ENCODE measurements around the gene FAAP20. TPM values are rescaled to one million over a fixed set of nuclear protein-coding genes. Genes with fewer than 3 reads are reported as not detected.
"Not testable (repeated sequence)": the region's sequence is repeated elsewhere in the genome, so short reads cannot be mapped to it uniquely, and the experiment has no call there.

The FAAP20 gene
- total RNA-seq, 2 experiments from 2014 or later = 64.7 to 71.7 TPM

GRCh38 chr1:2150801-2151200 is 43.8 kb downstream of the FAAP20 start:
- POLR2A ChIA-PET = no interaction called here
- H3K27ac Mint-ChIP-seq = no peak overlapping the region
- no peaks in the 10 kb centered on the region for H3K9me3 Mint-ChIP-seq
- no peaks in the 10 kb centered on the region for H3K27me3 Mint-ChIP-seq
- ATAC-seq = no peak
- peaks cover 17% of the 10 kb centered on the region for H3K4me1 Mint-ChIP-seq (ENCODE audit: low read depth)
- CTCF ChIA-PET = interaction anchor here (1.1 to 4.5 kb wide), 4 partner anchors 11 to 106 kb away, joined by 3 to 54 read pairs (median 5); no protein-coding TSS in a partner anchor
- DNase-seq = no peak
- intact Hi-C loops (cut with micrococcal nuclease) = no loop called here
- peaks cover 4% of the 10 kb centered on the region for H3K36me3 Mint-ChIP-seq (ENCODE audit: low read depth)
- TF ChIP-seq, protein P1, sequence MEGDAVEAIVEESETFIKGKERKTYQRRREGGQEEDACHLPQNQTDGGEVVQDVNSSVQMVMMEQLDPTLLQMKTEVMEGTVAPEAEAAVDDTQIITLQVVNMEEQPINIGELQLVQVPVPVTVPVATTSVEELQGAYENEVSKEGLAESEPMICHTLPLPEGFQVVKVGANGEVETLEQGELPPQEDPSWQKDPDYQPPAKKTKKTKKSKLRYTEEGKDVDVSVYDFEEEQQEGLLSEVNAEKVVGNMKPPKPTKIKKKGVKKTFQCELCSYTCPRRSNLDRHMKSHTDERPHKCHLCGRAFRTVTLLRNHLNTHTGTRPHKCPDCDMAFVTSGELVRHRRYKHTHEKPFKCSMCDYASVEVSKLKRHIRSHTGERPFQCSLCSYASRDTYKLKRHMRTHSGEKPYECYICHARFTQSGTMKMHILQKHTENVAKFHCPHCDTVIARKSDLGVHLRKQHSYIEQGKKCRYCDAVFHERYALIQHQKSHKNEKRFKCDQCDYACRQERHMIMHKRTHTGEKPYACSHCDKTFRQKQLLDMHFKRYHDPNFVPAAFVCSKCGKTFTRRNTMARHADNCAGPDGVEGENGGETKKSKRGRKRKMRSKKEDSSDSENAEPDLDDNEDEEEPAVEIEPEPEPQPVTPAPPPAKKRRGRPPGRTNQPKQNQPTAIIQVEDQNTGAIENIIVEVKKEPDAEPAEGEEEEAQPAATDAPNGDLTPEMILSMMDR (IDR thresholded peaks at IDR 0.05) = no peak
- H3K4me3 Mint-ChIP-seq = no peak overlapping the region

DNA sequence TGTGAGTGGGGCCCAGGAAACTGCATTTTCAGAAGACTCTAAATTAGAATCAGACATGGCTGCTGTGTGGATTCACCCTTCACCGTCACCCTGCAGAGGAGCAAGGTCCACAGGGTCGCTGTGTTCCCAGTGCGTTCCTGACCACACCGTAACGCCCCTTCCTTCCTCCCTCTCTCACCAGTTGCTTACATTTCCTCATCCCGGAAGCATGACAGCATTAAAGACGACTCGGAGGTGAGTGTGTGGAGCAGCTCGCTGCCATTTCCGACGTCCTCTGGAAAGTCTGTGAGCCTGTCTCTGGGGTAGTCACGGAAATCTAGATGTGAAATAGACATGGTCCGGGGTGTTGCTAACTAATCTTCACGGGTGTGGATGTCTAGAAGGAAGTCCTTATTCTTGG is 45.9 kb downstream of the FAAP20 start:
- Mint-ChIP-seq H3K4me3 (no peak overlapping the region), H3K27ac (no peak overlapping the region), H3K9me3 (no peaks in the 10 kb centered on the region), H3K36me3 (ENCODE audit: low read depth) (peaks cover 4% of the 10 kb centered on the region), H3K4me1 (ENCODE audit: low read depth) (peaks cover 18% of the 10 kb centered on the region), H3K27me3 (no peaks in the 10 kb centered on the region)
- DNase-seq (peak; percentile 78), ATAC-seq (peak; percentile 70)
- POLR2A ChIA-PET = interaction anchor here (0.7 kb wide), 1 partner anchor 23 kb away, joined by 3 read pairs; no protein-coding TSS in a partner anchor
- CTCF ChIA-PET = interaction anchor here (1.0 to 4.5 kb wide), 4 partner anchors 9 to 233 kb away, joined by 3 to 54 read pairs (median 5); no protein-coding TSS in a partner anchor
- TF ChIP-seq, protein P1 (IDR thresholded peaks at IDR 0.05) = no peak
- intact Hi-C loops (cut with micrococcal nuclease) = no loop called here

GRCh38 chr1:2147869-2148268 is 46.7 kb downstream of the FAAP20 start:
- H3K4me1 Mint-ChIP-seq (ENCODE audit: low read depth) = peaks cover 15% of the 10 kb centered on the region
- ATAC-seq; H3K27me3 Mint-ChIP-seq; H3K36me3 Mint-ChIP-seq (ENCODE audit: low read depth); intact Hi-C loops (cut with micrococcal nuclease); DNase-seq; H3K4me3 Mint-ChIP-seq; H3K27ac Mint-ChIP-seq; H3K9me3 Mint-ChIP-seq; POLR2A ChIA-PET; CTCF ChIA-PET: not testable (repeated sequence)

- peaks cover 11% of the 10 kb centered on the region for H3K4me1 Mint-ChIP-seq (ENCODE audit: low read depth)
- ChIA-PET POLR2A (no interaction called here), CTCF (no interaction called here)
- DNase-seq (no peak), ATAC-seq (no peak)
- H3K27ac Mint-ChIP-seq = no peak overlapping the region
- peaks cover 1% of the 10 kb centered on the region for H3K36me3 Mint-ChIP-seq (ENCODE audit: low read depth)
- intact Hi-C loops (cut with micrococcal nuclease) = no loop called here
- no peaks in the 10 kb centered on the region for H3K27me3 Mint-ChIP-seq
- H3K9me3 Mint-ChIP-seq = no peaks in the 10 kb centered on the region
- TF ChIP-seq, protein P1 (IDR thresholded peaks at IDR 0.05) = no peak
- no peak overlapping the region for H3K4me3 Mint-ChIP-seq
Observed at GRCh38 chr1:2146836-2147517, 47.6 kb downstream of the FAAP20 start.

DNA sequence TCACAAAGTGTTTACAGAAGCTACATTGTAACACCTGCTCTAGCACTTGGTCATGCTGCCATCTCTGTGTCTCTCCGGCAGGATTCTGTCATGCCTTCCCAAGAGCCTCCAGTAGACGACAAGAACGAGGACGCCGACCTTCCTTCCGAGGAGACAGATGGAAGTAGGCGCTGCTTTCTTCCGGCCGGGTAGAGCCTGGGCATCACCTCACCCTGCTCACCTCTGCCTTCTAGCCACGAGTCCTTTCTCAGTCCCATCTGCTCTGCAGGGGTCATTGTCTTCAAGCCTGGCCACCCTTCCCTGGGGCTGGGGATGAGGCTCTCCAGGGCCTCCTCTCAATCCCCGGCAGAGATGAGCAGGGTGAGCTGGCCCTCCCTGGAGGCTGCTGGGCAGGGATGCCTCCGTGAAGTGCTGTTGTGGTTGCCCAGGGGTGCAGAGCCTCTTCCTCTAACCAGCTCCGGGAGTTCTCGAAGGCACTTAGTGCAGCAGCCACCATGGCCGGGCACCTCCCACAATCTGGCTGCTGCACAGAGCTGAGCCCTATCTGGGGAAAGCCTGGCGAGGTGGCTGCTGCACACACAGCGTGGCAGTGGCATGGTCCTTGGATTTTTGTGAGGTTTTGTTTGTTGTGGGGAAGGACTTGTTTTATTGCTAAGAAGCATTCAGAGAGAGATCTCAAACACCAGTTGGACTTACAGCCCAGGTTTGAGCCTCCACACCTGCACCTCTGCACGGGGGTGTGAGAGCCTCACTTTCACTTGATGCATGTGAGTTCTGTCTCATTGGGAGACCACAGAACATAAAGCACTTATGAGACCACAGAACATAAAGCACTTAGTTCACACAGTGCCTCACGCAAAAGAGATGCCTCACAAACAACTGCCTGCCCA is 48.4 kb downstream of the FAAP20 start:
- Mint-ChIP-seq H3K4me3 (no peak overlapping the region), H3K9me3 (no peaks in the 10 kb centered on the region), H3K4me1 (ENCODE audit: low read depth) (peaks cover 10% of the 10 kb centered on the region), H3K36me3 (ENCODE audit: low read depth) (no peaks in the 10 kb centered on the region), H3K27ac (no peak overlapping the region), H3K27me3 (no peaks in the 10 kb centered on the region)
- ChIA-PET CTCF (interaction anchor here (1.4 kb wide), 1 partner anchor 13 kb away, joined by 4 read pairs; no protein-coding TSS in a partner anchor), POLR2A (no interaction called here)
- ATAC-seq (peak; percentile 63), DNase-seq (peak; percentile 61)
- TF ChIP-seq, protein P1 (IDR thresholded peaks at IDR 0.05) = no peak
- intact Hi-C loops (cut with micrococcal nuclease) = no loop called here

Data from activated CD8-positive, alpha-beta T cell treated with anti-CD3 and anti-CD28 coated beads for 36 hours (primary cell).